T-cell (primary cell): ENCODE measurements around the gene DROSHA. TPM values are rescaled to one million over a fixed set of nuclear protein-coding genes. Genes with fewer than 3 reads are reported as not detected.

Source experiments
- ATAC-seq, 4 experiments: fragments of 200-7000 bp in 3 of 4; fragments of 150-1000 bp in 1 of 4; cut with Tn5 transposase; replicated peaks in 1 of 4; 1 replicate in 3 of 4; 2 replicates in 1 of 4; pipeline ENCODE4 v1.10.0; 2021; ENCODE audit warnings: moderate library complexity in 3 of 4, mild to moderate bottlenecking in 2 of 4, moderate number of reproducible peaks in 1 of 4
- CTCF ChIA-PET, 2 donors: fragments of 300-600 bp; sonication (Branson Sonifier 250); formaldehyde crosslinking; loops; one replicate each; lab custom pipeline; 2022; ENCODE audit warnings: antibody characterized with exemption in 2 of 2; lab: Charles Lee
- POLR2A ChIA-PET, 2 donors: fragments of 300-600 bp; sonication (Branson Sonifier 250); formaldehyde crosslinking; loops; one replicate each; lab custom pipeline; 2022; ENCODE audit warnings: antibody characterized with exemption in 2 of 2; lab: Charles Lee
- DNase-seq, 35 experiments: peaks; one replicate each; pipeline versions ENCODE4 v3.0.0 to v3.0.0-alpha.2; 2013 to 2023
- H3K27ac ChIP-seq: one replicate; pipeline ENCODE4 v1.5.1; 2013; ENCODE audit warnings: low read length
- H3K27me3 ChIP-seq, 2 experiments: replicated peaks in 1 of 2; 1 replicate in 1 of 2; 2 replicates in 1 of 2; pipeline versions ENCODE4 v1.6.1 to v1.7.0; 2013; ENCODE audit warnings: low read length in 1 of 2, mixed read lengths in 1 of 2; ENCODE audit not compliant: control insufficient read depth in 2 of 2, insufficient read depth in 2 of 2; ENCODE audit errors: extremely low read depth in 1 of 2
- H3K36me3 ChIP-seq, 2 donors: 1 replicate in 1 of 2; 2 replicates in 1 of 2; pipeline versions ENCODE4 v1.6.1 to v1.7.0; 2013; ENCODE audit warnings: low read length in 1 of 2; ENCODE audit not compliant: control insufficient read depth in 2 of 2, insufficient read depth in 1 of 2; ENCODE audit errors: extremely low read depth in 1 of 2
- H3K4me1 ChIP-seq, 2 experiments: 1 replicate in 1 of 2; 2 replicates in 1 of 2; pipeline versions ENCODE4 v1.6.1 to v1.7.0; 2013; ENCODE audit warnings: low read length in 2 of 2, mixed read lengths in 1 of 2; ENCODE audit not compliant: insufficient read depth in 2 of 2, control insufficient read depth in 1 of 2; ENCODE audit errors: extremely low read depth in 1 of 2
- H3K4me3 ChIP-seq, 2 donors: 1 replicate in 1 of 2; 2 replicates in 1 of 2; pipeline versions ENCODE4 v1.5.1 to v1.7.0; 2013; ENCODE audit warnings: mild to moderate bottlenecking in 2 of 2, low read length in 1 of 2, moderate library complexity in 1 of 2; ENCODE audit not compliant: control insufficient read depth in 1 of 2; ENCODE audit errors: extremely low read depth in 1 of 2
- H3K9me3 ChIP-seq: 2 replicates; pipeline ENCODE4 v1.7.0; 2013
- H3K27ac Mint-ChIP-seq, 2 donors: one replicate each; pipeline ENCODE4 v1.8.0; 2020 to 2021; ENCODE audit warnings: mild to moderate bottlenecking in 2 of 2, mixed read lengths in 2 of 2
- H3K27me3 Mint-ChIP-seq, 2 donors: one replicate each; pipeline ENCODE4 v1.8.0; 2021 to 2022; ENCODE audit warnings: mixed read lengths in 2 of 2
- H3K36me3 Mint-ChIP-seq: one replicate; pipeline ENCODE4 v1.8.0; 2021; ENCODE audit warnings: mixed read lengths
- H3K4me1 Mint-ChIP-seq, 3 donors: one replicate each; pipeline ENCODE4 v1.8.0; 2020 to 2022; ENCODE audit warnings: mixed read lengths in 3 of 3, mild to moderate bottlenecking in 1 of 3
- H3K4me3 Mint-ChIP-seq, 3 donors: one replicate each; pipeline ENCODE4 v1.8.0; 2020 to 2022; ENCODE audit warnings: mild to moderate bottlenecking in 3 of 3, mixed read lengths in 3 of 3, moderate library complexity in 3 of 3
- H3K9me3 Mint-ChIP-seq, 3 donors: one replicate each; pipeline ENCODE4 v1.8.0; 2020 to 2022; ENCODE audit warnings: mixed read lengths in 3 of 3
- WGBS: methylation state at CpG from one replicate; pipeline ENCODE4 v1.1.5; 2013; ENCODE audit warnings: missing lambda C conversion rate; ENCODE audit not compliant: insufficient coverage; 5-methylcytosine and 5-hydroxymethylcytosine counted together
- total RNA-seq, 35 experiments: library from RNA in 6 of 35; stranded (reverse) in 6 of 35; fragments of 120-200 nt in 1 of 35; gene quantifications; one replicate each; pipeline versions ENCODE4 v1.2.1 to v1.2.4 and lab custom pipeline; 2013 to 2026

Gene DROSHA
- total RNA-seq, 5 donors from 2014 or later (not counting 1 experiment from before 2014, with no cell fraction given), result 42.2 to 82.1 (median 69.6) TPM

DNA sequence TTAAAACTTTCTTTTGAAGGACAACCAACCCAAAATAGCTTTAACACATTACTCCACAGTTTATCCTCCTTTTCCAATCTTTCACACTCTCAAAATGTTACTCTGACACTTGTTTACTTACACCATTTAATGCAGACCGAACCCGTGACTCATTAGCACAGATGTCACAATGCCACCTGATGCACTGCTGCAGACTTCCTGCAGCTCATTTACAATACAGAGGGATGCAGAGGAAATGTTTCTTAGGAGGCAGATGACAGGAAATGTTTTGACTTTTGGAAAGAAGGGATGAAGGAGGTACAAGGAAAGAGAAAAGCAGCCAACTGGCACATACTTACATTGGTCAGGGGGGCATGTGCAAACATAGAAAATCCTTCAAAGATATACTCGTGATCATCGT lies 39.0 kb downstream of the DROSHA start:
- ChIA-PET CTCF (no interaction called here), POLR2A (no interaction called here)
- no peak overlapping the region for H3K4me3 ChIP-seq
- DNase-seq, result no peak
- H3K27ac ChIP-seq, result no peak overlapping the region
- H3K27me3 ChIP-seq, result no peaks in the 10 kb centered on the region
- Mint-ChIP-seq H3K4me3 (no peak overlapping the region), H3K4me1 (no peaks in the 10 kb centered on the region), H3K27ac (no peak overlapping the region), H3K36me3 (peaks cover 76% of the 10 kb centered on the region), H3K27me3 (no peaks in the 10 kb centered on the region), H3K9me3 (no peaks in the 10 kb centered on the region)
- H3K36me3 ChIP-seq, result peaks cover 4 to 80% of the 10 kb centered on the region in 2 donors
- 90% methylated on average over 2 of the region's 4 CpGs for WGBS
- no peaks in the 10 kb centered on the region for H3K4me1 ChIP-seq
- H3K9me3 ChIP-seq, result no peaks in the 10 kb centered on the region
- ATAC-seq, result no peak

DNA sequence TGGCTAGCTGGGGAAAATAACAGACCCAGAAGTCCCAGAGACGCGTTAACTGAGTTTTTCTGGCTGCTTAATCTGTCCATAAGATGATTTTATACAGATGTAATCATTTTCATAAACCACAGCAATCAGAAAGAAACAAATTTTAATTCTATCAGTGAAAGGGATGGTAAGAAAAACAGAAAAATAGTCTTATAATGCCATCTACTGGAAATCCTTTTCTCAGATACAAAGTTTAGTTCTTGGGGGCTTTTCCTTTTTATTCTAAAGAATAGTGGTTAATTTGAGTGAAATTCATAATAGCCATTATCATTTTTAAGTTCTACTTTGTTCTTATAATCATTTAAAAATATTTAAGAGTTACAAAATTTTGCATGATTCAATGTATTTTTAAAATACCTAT lies 44.4 kb downstream of the DROSHA start:
- ChIA-PET CTCF (no interaction called here), POLR2A (no interaction called here)
- no peaks in the 10 kb centered on the region for H3K9me3 Mint-ChIP-seq

GRCh38 chr5:31486441-31486840 lies 45.5 kb downstream of the DROSHA start:
- DNase-seq (no peak), ATAC-seq (no peak)
- Histone ChIP-seq H3K36me3 (peaks cover 6 to 55% of the 10 kb centered on the region in 2 donors), H3K4me3 (no peak overlapping the region), H3K27ac (no peak overlapping the region), H3K9me3 (no peaks in the 10 kb centered on the region), H3K27me3 (no peaks in the 10 kb centered on the region), H3K4me1 (no peaks in the 10 kb centered on the region)
- Mint-ChIP-seq H3K27me3 (no peaks in the 10 kb centered on the region), H3K27ac (peak overlapping the region in 1 of 2 donors; percentile 2), H3K9me3 (no peaks in the 10 kb centered on the region), H3K4me3 (no peak overlapping the region), H3K4me1 (no peaks in the 10 kb centered on the region), H3K36me3 (peaks cover 80% of the 10 kb centered on the region)
- CTCF ChIA-PET, result interaction anchor here in 1 of 2 donors (0.5 kb wide), 1 partner anchor 114 kb away, joined by 5 read pairs; no protein-coding TSS in a partner anchor
- WGBS, result 100% methylated on average over 3 of the region's 6 CpGs
- POLR2A ChIA-PET, result no interaction called here

More for the DNA sequence above, 44.4 kb downstream of the DROSHA start:
- no peak for DNase-seq
- Mint-ChIP-seq H3K27ac (no peak overlapping the region), H3K4me3 (no peak overlapping the region), H3K4me1 (no peaks in the 10 kb centered on the region), H3K36me3 (peaks cover 73% of the 10 kb centered on the region), H3K27me3 (no peaks in the 10 kb centered on the region)
- H3K27me3 ChIP-seq, result no peaks in the 10 kb centered on the region
- H3K27ac ChIP-seq, result no peak overlapping the region
- H3K36me3 ChIP-seq, result peaks cover under 1 to 55% of the 10 kb centered on the region in 2 donors
- no peaks in the 10 kb centered on the region for H3K9me3 ChIP-seq
- WGBS, result no CpG with 5 or more reads among the region's 2 CpGs
- no peaks in the 10 kb centered on the region for H3K4me1 ChIP-seq
- no peak for ATAC-seq
- no peak overlapping the region for H3K4me3 ChIP-seq

DNA sequence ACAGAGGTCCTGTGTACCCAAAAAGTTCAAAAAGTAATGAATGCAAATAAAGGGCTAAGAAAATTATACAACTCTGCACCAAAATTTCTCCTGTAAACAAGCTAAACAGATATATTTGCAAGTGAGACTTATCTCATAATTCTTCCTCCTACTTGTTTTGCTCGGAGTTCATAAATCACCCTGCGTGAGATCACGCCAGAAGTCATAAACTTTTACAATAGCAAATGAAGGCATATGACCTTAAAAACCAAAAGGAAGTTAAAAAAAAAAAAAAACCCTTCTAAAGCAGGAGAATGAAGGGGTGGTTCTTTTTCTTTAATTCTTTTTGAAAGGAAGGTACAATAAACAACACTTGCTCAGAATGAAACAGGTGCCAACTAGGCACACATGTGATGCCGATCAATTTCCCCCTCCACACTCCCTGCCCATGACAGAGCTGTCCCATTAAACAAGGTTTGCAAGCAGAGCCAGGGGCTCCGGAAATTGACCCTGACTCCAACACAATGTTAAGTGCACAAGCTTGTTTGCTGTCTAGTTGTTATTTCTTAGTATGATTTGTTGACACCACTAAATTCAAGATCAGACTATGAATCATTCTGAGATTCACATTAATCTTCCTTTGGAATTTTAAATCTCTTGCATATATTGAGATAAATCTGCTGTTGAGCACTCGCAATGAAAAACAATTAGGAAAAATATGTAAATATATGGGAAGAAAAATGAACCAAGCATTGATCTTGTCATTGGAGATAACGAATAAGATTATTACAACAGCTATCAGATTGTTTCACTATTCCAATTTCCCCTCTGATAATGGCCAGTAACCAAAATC lies 46.3 kb downstream of the DROSHA start:
- DNase-seq (no peak), ATAC-seq (no peak)
- Histone ChIP-seq H3K4me3 (no peak overlapping the region), H3K36me3 (peaks cover 6 to 49% of the 10 kb centered on the region in 2 donors), H3K4me1 (no peaks in the 10 kb centered on the region), H3K27me3 (no peaks in the 10 kb centered on the region), H3K27ac (no peak overlapping the region), H3K9me3 (no peaks in the 10 kb centered on the region)
- Mint-ChIP-seq H3K27ac (no peak overlapping the region), H3K27me3 (no peaks in the 10 kb centered on the region), H3K9me3 (no peaks in the 10 kb centered on the region), H3K4me1 (no peaks in the 10 kb centered on the region), H3K4me3 (no peak overlapping the region), H3K36me3 (peaks cover 79% of the 10 kb centered on the region)
- no CpG with 5 or more reads among the region's 7 CpGs for WGBS
- ChIA-PET POLR2A (no interaction called here), CTCF (no interaction called here)

DNA sequence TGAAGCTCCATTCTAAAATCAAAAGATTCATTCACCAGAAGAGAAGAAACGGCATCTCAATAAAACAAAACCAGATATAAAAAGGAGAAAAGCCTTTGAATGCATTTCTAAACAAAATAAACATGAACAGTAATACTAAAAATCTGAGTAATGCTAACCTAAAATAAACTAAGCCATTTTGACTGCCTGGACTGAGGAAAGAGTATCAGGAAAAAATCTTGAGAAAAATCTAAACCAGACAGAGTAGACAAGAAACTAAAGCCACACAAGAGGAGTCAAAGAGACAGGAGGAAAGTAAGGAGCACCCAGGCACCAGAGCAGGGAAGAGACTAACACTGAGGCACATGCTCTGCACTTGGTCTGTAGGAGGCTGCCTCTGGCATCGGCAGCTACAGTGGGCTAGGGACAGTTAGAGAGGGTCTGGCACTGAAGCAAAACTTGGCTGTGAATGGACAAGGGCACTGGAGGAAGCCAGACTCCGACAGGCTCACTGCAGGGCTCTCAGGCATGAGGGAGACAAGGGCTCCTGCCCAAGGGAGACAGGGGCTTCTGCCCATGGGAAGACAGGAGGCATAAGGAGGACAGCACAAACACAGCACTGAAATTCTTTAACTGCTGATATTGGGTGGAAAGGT lies 50.2 kb downstream of the DROSHA start:
- Mint-ChIP-seq H3K4me1 (no peaks in the 10 kb centered on the region), H3K36me3 (peaks cover 72% of the 10 kb centered on the region), H3K4me3 (no peak overlapping the region), H3K9me3 (no peaks in the 10 kb centered on the region), H3K27ac (no peak overlapping the region), H3K27me3 (no peaks in the 10 kb centered on the region)
- WGBS, result 90% methylated on average over 2 of the region's 3 CpGs
- Histone ChIP-seq H3K27me3 (no peaks in the 10 kb centered on the region), H3K36me3 (peaks cover 6 to 35% of the 10 kb centered on the region in 2 donors), H3K27ac (no peak overlapping the region), H3K9me3 (no peaks in the 10 kb centered on the region), H3K4me3 (no peak overlapping the region), H3K4me1 (no peaks in the 10 kb centered on the region)
- DNase-seq (no peak), ATAC-seq (no peak)
- ChIA-PET CTCF (no interaction called here), POLR2A (no interaction called here)

DNA sequence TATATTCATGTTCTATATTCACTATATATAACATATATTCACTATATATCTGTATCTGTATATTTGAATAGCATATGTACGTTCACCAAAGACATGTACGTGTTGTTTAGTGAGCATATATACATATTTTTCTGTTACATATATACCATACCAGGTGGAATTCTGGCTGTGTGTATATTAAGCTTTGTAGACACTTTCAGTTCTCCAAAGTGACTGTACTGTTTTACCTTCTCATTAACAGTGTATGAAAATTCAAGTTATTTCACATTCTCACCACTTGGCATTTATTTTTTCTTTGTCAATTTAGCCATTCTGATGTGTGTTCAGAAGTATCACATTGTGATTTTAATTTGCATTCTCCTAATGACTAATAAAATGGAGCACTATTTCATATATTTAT lies 52.2 kb downstream of the DROSHA start:
- ATAC-seq (no peak), DNase-seq (no peak)
- no peak overlapping the region for H3K27ac Mint-ChIP-seq
- H3K4me1 ChIP-seq, result no peaks in the 10 kb centered on the region
- no peaks in the 10 kb centered on the region for H3K4me1 Mint-ChIP-seq
- POLR2A ChIA-PET, result no interaction called here
- no peaks in the 10 kb centered on the region for H3K27me3 Mint-ChIP-seq
- H3K9me3 ChIP-seq, result no peaks in the 10 kb centered on the region
- WGBS, result no CpG with 5 or more reads among the region's 2 CpGs
- CTCF ChIA-PET, result no interaction called here
- H3K4me3 Mint-ChIP-seq, result no peak overlapping the region
- peaks cover 6 to 30% of the 10 kb centered on the region in 2 donors for H3K36me3 ChIP-seq
- no peak overlapping the region for H3K27ac ChIP-seq
- H3K36me3 Mint-ChIP-seq, result peaks cover 67% of the 10 kb centered on the region
- no peaks in the 10 kb centered on the region for H3K27me3 ChIP-seq
- H3K4me3 ChIP-seq, result no peak overlapping the region
- no peaks in the 10 kb centered on the region for H3K9me3 Mint-ChIP-seq
